GM19395 (cell line): ENCODE data around the gene AMPD2.

Experiments
- ATAC-seq: cut with Tn5 transposase; IDR thresholded peaks from one replicate; pipeline ENCODE4 v1.9.1; 2021; ENCODE audit warnings: mild to moderate bottlenecking, moderate library complexity; ENCODE audit not compliant: unreplicated experiment

Gene AMPD2

DNA sequence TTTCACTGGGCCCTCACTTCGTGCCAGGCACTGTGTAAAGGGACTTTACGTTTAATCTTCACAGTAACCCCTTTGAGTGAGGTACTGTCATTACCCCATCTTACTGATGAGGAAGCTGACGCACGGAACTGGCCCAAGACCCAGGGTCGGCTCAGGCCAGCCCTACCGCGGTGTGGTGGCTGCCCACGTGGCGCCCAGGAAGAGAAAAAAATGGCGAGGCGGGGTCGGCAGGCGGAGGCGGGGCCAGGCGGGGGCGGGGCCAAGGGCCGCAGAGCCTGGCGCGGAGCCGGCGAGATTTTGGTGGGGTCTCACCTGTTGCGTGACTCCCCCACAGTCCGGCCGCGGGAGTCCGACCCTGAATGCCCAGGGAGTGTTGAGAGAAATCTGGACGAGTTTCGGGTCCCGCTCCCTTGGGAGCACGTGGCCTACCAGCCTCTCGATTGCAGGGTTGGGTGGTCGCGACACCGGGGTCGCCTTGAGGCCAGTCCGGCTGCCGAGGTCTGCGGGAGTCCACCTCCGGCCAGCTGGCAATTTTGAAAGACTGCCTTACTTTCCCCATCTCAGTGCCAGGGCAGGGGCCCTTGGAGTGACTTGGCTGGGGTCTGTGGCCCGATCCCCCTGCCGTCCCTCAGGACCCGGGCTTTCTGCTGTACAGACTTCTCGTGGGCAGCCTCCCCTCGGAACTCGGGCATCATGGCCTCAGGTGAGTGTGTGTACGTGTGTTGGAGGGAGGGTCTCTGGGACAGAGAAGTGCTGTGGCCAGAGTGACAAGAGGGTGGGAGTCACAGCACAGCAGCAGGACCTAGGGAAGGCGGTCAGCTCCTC is at the start of gene AMPD2, which contains the start of gene GNAT2:
Gene AMPD2, plus strand, starts transcription at position 262 of the 825 bp plus-strand sequence. CDS start 1,339 bp downstream, outside the sequence.
Gene GNAT2, minus strand, starts transcription at position 41 of the 825 bp plus-strand sequence. CDS start 6,746 bp downstream, outside the sequence.
- ATAC-seq = peak; percentile 55

DNA sequence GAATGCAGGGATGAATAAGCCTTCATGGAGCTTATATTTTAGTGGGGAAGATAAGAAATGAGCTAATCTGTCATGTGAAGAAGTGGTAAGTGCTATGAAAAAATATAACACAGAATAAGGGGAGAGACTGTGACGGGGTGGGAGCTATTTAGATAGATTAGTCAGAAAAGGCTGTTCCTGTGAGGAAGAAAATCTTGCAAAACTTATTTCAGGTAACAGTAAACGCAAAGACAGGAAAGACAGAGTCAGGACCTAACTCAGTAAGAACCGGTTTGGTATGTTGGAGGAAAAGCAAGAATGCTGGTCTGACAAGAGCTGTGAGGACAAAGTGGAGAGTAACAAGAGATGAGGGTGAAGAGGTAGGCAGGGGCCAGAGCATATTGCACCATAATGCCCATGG is 49.2 kb upstream of the AMPD2 start:
- ATAC-seq = no peak

DNA sequence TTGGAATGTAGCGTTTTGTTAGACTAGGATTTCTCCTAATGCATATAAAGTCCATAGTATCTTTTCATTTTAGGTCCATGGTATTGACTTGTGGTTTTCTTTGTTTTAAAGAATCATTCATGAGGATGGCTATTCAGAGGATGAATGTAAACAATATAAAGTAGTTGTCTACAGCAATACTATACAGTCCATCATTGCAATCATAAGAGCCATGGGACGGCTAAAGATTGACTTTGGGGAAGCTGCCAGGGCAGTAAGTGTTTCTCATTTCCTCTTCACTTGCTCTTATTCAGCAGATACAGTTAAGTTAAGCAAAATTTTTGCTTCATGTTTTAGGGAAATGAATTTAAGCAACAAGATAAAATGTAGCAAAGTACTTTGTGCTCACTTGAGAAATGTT is 45.9 kb upstream of the AMPD2 start:
- ATAC-seq = no peak

DNA sequence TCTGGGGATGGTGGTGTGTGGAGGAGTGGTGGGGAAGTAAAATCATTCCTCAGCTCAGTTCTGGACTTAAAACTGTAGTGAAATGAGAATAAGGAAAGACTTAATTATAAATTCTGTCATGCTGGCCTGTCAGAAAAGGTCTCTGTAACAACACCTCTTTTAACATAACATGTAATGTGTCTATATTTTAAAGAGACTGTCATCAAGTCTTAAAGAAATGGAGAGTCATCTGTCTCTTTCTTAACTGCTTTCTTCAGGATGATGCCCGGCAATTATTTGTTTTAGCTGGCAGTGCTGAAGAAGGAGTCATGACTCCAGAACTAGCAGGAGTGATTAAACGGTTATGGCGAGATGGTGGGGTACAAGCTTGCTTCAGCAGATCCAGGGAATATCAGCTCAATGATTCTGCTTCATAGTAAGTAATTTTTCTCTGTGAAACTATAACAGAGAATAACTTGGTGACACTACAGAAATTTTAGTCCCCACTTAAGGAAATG is 40.6 kb upstream of the AMPD2 start:
- no peak for ATAC-seq

DNA sequence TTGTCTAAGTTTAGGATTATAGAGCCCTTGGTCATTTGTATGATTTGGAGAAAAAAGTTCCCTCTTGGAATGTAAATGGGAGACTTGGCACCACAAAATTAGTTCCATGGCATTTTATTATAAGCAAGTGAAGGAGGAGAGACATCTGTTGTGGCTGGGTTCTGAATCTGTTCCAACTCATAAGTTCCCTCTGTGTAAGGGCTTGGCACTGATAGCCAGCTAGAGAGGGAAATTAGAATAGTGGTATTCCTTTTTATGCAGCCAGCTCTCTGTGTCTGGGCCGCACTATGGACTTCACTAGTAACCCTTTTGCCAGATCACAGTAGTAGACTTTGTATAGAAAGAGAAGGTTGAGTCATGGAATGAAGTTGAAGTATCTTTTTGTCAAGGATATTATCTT is 40.1 kb upstream of the AMPD2 start:
- ATAC-seq = no peak

DNA sequence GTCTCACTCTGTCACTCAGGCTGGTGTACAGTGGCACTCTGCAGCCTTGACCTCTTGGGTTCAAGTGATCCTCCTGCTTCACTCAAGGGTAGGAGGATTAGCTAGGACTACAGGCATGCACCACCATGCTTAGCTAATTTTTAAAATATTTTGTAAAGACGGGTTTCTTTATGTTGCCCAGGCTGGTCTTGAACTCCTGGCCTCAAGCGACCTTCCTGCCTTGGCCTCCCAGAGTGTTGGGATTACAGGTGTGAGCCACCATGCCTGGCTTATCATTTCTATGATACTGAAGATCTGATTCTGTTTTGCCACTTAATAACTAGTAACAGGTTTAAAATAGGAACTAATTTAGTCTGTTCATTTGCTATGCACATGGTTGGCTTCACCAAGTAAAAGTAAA is 37.6 kb upstream of the AMPD2 start:
- ATAC-seq = no peak

DNA sequence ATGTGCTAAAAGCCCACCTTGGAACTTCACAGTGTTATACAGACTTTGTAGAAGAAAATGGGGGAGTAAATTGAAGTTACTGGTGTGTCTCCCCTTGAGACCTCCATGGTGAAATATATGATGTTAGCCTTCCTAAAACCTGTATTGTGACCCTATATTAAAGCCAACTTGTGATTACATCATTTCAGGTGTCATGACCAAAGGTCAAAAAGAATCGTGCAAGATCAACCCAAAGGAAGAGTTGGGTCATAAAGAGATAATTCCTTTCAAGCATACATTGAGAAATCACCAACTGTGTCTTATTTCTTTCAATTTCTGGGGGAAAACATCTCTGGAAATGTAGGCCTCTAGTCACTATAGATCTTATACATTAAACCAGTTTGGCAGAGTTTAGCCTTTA is 34.9 kb upstream of the AMPD2 start:
- ATAC-seq = no peak

DNA sequence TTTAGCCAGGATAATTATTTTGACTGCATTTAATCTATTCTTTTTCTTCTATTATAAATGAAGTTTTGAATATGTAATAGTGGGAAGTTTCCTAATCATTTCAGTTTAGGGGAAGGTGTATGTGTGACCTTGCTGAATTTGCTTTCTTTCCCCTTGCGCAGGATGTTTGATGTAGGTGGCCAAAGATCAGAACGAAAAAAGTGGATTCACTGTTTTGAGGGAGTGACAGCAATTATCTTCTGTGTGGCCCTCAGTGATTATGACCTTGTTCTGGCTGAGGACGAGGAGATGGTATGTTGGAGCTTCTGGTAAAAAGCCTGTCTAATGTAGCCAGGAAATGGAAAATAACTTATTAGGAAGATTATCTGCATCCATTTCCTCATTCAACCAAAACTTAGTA is 33.6 kb upstream of the AMPD2 start:
- no peak for ATAC-seq

DNA sequence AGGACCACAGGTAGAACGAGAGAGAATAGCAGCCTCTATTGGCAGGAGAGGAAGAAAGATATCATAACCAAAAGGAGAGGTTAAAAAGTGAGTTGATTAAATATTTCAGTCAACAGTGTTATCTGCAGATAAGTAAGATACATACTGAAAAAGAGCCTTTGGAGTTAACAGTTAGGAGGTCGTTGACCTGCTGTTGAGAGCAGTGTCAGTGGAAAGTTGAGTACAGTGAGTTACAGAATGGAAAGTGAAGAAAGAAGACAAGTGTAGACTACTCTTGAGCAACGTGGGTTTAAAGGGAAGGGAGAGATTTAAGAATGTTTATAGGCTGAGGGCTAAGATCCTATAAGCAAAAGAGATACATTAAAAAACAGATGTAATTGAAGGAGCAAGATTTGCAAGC is 30.5 kb upstream of the AMPD2 start:
- ATAC-seq = no peak

DNA sequence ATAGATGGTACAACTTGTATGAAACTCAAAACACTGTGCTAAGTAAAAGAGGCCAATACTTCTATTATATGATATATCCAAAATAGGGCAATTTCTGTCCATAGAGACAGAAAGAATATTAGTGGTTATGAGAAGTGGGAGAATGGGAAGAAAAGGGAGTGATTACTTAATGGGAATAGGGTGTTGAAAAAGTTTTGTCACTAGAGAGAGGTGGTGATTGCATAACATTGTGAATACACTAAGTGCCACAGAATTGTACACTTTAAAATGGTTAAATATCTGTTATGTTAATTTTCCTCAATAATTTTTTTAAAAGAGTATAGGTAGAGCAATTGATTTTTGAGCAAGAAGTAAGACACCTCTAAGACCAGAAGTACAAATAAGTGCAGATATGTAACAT is 30.0 kb upstream of the AMPD2 start:
- ATAC-seq = no peak

DNA sequence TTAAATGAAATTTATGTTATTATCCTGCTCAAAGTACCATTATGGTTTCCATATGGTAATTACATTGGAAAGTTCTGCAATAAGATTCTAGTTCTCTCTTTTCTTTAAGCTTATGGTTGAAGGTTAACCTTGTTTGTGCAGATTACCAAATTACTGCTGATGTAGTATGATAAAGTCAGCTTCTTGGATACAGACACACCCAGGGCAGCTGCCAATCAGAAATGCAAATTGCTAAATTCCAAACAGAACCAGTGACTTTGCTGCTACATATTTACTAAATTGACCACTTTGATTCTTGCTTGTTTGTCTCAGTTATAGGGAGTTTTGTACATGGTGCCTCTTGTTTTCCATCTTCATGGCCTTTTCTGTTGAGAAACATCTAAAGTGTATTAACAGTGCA is 26.7 kb upstream of the AMPD2 start:
- no peak for ATAC-seq

DNA sequence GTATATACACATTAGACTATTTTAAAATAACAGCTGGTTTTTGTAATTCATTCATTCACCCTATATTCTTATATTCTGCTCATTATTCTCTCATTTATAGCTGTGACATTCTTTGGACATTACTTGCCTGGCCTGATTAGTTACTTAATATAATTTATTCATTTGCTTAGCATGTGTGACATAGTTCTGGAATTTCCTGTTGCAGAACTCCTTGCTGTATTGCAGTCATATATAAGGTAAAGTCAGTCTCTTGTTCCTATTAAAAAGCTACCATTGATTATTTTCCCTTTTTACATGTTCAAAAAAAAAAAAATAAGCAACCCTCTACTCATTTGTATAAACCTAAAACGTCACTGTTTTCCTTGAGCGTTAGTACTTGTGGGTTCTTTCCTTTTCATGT is 24.1 kb upstream of the AMPD2 start:
- ATAC-seq = no peak

DNA sequence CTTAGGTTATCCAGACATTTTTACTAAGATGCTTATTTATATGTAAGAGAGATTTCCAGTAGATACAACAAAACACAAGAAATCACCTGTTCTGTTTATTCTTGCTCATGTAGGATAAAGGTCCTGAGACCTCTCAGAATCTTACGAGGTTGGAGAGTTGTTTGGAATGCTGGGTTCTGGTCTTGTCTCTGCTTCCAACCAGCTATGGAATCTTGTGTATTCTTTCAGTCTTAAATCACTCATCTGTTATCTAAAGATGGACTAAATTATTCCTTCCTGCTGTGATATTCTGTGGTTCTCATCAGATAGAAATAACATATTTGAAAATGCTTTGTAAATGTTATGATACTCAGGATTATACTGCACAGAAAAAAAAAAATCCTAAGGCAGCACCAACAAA is 21.5 kb upstream of the AMPD2 start:
- ATAC-seq = no peak

DNA sequence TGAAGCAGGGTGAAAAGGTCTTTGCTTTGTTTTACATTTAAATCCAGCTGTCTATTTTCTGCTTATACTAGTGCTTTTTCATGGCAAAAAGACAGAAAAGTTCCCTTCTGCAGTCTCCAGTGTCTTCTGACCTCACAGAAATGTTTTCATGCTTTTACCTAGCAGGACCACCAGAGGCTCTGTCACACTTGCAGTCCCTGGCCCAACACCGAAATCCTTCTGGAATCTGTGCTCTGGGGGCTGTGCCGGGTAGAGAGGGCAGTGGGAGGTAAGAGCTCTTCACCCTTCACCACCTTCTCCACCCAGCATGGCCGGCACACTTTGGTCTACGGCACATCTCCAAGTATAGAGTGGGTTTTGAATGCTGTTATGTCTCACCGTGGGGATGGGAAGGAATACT is 21.0 kb upstream of the AMPD2 start:
- ATAC-seq = no peak

DNA sequence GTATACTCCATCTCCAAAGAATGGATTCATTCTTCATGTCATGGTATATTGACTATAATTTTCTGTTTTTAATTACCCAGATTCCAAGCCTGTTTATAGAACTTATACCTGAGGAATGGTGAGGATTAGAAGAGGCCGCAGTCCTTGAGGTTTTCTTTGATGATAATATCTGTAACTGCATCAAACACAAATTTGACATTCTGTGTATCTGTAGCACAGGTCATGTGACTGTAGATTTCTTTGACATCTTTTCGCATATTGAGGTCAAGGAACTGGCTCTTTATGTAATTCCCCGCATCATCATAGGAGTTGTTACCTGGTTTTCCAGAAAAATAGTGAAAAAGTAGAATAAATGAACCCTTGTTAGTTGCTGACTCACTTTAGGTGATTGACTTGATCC is 16.4 kb upstream of the AMPD2 start:
- no peak for ATAC-seq

DNA sequence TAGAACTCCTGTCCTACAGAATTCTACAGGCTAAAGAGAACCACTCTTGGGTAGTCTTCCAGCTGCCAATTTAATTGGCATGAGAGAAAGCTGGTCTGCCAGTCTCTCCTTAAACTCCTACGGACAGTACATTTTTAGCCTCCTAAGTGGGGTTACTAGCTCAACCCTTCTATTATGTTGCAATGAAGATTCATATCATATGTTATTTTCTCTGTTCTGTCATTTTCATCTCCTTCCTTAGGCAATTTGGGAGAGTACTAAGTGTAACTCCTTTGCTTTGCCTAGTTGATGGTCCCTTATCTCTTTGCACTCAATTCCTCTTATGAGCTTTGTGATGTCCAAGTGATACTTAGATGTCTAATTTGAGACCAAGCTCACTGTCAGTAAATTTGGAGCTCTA is 14.3 kb upstream of the AMPD2 start:
- ATAC-seq = no peak

DNA sequence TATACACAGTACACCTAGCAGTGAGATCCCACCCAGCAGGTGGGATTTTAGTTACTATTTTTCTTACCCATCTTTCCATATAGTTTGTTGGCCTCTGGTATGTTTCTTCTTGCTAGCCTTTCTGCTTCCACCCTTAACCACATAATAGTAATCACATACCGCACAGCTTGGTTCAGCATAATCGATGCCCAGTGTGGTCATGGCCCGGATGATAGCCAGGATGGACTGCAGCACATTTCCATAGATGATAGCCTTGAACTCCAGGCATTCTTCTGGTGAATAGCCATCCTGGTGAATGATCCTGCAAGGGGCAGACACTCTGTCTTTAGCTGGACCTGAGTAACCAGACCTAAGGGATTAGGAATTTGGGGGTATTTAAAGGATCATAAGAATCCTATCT is 9.8 kb upstream of the AMPD2 start:
- no peak for ATAC-seq

DNA sequence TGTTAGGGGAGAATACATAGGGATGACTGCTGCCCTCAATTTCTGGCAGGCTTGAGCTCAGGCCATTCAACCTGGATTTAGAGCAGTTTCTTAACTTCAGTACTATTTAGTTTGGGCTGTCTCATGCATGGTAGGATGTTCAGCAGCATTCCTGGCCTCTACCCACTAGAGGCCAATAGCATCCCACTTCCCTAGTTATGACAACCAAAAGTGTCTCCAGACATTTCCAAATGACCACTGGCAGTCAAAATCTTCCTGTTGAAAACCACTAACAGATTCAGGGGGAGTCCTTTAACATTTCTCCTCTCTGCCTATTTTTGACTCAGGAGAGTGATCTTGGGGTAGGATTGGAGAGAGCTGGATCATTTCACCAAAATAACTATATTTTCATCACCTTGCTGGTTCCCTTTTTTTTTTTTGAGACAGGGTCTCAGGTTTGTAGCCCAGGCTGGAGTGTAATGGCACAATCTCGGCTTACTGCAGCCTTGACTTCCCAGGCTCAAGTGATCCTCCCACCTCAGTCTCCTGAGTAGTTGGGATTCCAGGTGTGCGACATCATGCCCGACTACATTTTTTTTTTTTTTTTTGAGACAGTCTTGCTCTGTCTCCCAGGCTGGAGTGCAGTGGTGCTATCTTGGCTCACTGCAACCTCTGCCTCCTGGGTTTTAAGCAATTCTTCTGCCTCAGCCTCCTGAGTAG is 8.9 kb upstream of the AMPD2 start:
- ATAC-seq = no peak

DNA sequence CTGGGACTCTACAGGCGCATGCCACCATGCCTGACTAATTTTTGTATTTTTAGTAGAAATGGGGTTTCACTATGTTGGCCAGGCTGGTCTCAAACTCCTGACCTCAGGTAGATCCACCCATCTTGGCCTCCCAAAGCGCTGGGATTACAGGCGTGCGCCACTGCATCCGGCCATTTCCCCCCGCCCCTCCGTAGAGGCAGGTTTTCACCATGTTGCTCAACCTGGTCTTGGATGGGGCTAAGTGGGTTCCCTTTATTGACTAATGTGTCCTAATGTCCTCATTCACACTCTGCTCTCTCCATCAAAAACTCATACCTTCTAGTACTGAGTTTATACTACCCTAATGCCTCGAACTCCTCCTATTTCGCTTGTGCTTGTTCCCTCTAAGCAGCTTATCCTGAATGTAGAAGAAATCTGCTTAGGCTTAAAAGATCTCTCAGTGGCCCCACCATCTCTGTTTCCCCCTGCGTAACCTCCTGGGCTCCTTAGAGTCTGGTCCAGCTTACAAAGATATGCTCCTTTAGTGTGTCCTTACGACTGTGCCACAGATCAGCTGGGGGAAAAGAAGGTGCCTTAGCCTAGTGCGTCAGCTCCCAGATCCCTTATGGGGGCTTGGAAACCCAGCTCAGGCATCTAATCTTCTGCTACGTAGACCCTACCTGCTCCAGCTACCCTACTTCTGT is 8.2 kb upstream of the AMPD2 start:
- no peak for ATAC-seq

DNA sequence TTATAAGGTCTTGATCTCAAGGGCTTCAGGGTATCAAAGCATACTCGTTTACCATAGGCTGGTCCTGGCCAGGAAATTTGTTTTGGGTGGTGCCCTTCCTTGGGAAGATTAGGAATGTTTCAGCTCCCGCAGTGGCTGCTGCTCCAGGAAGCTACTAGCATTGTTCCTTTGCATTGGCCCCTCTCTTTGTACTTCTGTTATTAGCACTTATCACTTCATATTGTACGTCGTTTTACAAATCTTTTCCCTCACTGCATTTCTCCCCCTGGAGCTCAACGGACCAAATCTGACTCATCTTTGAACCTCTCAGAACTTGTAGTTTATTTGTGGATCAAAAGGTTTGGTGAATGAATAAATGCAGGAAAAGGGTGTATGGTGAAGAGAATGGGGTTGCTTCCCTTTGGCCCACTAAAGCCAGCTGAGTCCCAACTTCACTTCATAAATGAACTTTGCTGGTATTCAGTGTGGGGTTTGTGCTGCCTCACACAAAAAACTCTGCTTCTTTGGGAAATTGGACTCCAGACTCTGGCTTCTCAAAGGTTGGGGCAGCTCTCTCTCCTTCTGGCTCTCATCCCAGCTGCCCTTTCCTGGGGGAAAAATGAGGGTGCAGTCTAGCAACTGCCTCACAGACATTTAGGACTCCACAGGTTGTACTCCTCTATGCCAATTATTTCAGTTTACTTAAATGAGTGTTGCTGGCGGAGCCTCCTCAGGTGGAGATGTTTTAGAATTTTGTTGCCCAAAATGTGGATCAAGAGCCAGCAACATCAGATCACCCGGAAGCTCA is 6.1 kb upstream of the AMPD2 start:
- ATAC-seq = no peak

DNA sequence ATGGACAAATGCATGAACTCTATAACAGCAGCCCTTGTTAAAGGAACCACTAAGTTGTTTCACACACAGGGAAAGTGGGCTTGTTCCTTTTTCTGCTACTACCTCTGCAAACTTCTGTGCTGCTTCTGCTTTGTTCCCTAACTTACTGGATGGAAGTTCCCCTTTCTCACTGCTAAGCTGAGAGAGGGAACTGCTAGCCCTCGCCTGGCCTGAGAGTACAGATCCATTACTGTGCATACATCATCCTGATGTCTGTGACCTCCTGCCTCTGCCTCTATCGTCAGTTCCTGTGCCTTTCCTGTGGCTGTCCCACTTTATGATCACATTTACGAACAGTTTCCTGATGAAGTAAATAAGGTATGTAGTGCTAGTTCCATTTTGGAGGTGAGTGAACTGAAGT is 3.8 kb upstream of the AMPD2 start:
- ATAC-seq = no peak
